Measurements from ENCODE around the gene MBD5. TPM values are rescaled to one million over a fixed set of nuclear protein-coding genes. Genes with fewer than 3 reads are reported as not detected.
"Not testable (repeated sequence)": the region's sequence is repeated elsewhere in the genome, so short reads cannot be mapped to it uniquely, and the experiment has no call there.

Gene MBD5
- total and polyA plus RNA-seq, 4 donors: 4.1 to 63.2 (median 29.5) TPM

DNA sequence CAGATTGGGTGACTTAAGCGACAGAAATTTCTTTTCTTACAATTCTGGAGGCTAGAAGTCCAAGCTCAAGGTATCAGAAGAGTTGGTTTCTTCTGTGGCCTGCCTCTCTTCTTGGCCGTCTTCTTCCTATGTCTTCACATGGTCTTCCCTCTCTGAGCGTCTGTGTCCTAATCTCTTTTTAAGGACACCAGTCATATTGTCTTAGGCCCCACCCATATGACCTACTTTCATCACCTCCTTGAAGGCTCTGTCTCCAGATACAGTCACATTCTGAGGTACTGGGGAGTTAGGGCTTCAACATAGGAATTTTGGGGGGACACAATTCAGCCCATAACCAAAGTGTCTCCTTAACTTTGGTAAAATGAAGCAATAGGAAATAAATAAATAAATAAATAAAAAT, 512.8 kb downstream of the MBD5 start:
- DNase-seq: no peak
- Histone ChIP-seq H3K4me3 (ENCODE audit: low read length in 2 of 2) (no peak overlapping the region), H3K36me3 (ENCODE audit: control insufficient read depth in 1 of 2, insufficient read depth in 2 of 2, low read length in 1 of 2) (no peaks in the 10 kb centered on the region), H3K27ac (ENCODE audit: low read depth in 1 of 2, low read length in 2 of 2) (no peak overlapping the region), H3K27me3 (ENCODE audit: control insufficient read depth in 1 of 2, insufficient read depth in 2 of 2, low read length in 1 of 2) (no peaks in the 10 kb centered on the region), H3K9me3 (ENCODE audit: control insufficient read depth, low read length) (no peaks in the 10 kb centered on the region), H3K4me1 (ENCODE audit: control insufficient read depth in 1 of 2, insufficient read depth in 2 of 2, low read length in 2 of 2) (no peaks in the 10 kb centered on the region)
- 94 to 96% methylated on average over 3 of the region's 3 CpGs for WGBS, 2 donors
- intact Hi-C loops (cut with DNase I): no loop called here
- no peak for ATAC-seq (ENCODE audit: low FRiP score)

GRCh38 chr2:148534416-148535204, 513.7 kb downstream of the MBD5 start:
- Histone ChIP-seq H3K27me3 (ENCODE audit: control insufficient read depth in 1 of 2, insufficient read depth in 2 of 2, low read length in 1 of 2) (no peaks in the 10 kb centered on the region), H3K36me3 (ENCODE audit: control insufficient read depth in 1 of 2, insufficient read depth in 2 of 2, low read length in 1 of 2) (no peaks in the 10 kb centered on the region), H3K27ac (ENCODE audit: low read depth in 1 of 2, low read length in 2 of 2) (no peak overlapping the region), H3K4me1 (ENCODE audit: control insufficient read depth in 1 of 2, insufficient read depth in 2 of 2, low read length in 2 of 2) (no peaks in the 10 kb centered on the region), H3K4me3 (ENCODE audit: low read length in 2 of 2) (no peak overlapping the region), H3K9me3 (ENCODE audit: control insufficient read depth, low read length) (no peaks in the 10 kb centered on the region)
- DNase-seq: peak in 1 of 2 donors; percentile 53
- peak; percentile 62 for ATAC-seq (ENCODE audit: low FRiP score)
- 71% methylated on average over 12 of the region's 12 CpGs for WGBS, 2 donors
- intact Hi-C loops (cut with DNase I): no loop called here

DNA sequence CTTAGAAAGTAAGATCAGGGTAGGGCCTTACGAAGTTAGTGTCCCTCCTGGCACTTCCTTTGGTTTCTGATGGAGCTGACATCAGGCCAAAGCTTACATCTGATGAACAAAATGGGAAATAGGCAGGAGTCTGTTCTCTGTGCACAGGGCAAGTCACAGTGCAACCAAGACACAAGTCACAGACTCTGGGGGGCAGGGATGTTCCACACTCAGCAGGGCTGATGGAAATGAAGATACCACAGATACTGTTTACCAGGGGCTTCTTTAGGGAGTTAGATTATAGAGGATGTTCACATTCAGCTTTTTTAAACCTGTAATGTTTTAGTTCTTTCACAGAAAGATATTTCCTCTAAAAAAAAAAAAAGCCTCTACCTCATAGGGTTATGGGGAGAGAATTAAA, 517.5 kb downstream of the MBD5 start:
- no peaks in the 10 kb centered on the region for H3K4me1 ChIP-seq (ENCODE audit: control insufficient read depth in 1 of 2, insufficient read depth in 2 of 2, low read length in 2 of 2)
- DNase-seq (no peak), ATAC-seq (ENCODE audit: low FRiP score) (no peak)
- no peak overlapping the region for H3K4me3 ChIP-seq (ENCODE audit: low read length in 2 of 2)
- H3K27ac ChIP-seq (ENCODE audit: low read depth in 1 of 2, low read length in 2 of 2): no peak overlapping the region
- H3K27me3 ChIP-seq (ENCODE audit: control insufficient read depth in 1 of 2, insufficient read depth in 2 of 2, low read length in 1 of 2): no peaks in the 10 kb centered on the region
- intact Hi-C loops (cut with DNase I): no loop called here
- H3K36me3 ChIP-seq (ENCODE audit: control insufficient read depth in 1 of 2, insufficient read depth in 2 of 2, low read length in 1 of 2): no peaks in the 10 kb centered on the region
- WGBS, 2 donors: 68 to 73% methylated on average over 1 of the region's 1 CpG
- H3K9me3 ChIP-seq (ENCODE audit: control insufficient read depth, low read length): no peaks in the 10 kb centered on the region

DNA sequence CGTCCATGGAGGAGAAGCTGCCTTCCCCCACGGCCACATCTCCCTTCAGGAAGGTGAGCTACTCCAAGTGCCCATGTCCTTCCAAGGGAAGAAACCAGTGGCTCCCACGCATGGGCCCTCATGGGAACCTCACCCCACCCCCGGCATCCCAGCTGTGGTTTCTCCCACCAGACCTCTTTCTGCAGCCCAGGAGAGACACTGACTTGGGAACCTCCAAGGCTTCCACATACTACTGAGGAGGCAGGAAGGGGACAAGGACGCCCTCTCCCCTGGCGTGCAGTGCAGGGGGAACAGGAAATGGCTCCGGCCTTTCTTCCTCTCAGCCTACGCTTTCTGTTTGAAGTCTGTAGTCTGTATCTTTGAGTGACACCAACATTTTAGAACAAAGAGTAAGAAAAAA, 519.1 kb downstream of the MBD5 start:
- no peak for ATAC-seq (ENCODE audit: low FRiP score)
- no peaks in the 10 kb centered on the region for H3K36me3 ChIP-seq (ENCODE audit: control insufficient read depth in 1 of 2, insufficient read depth in 2 of 2, low read length in 1 of 2)
- H3K4me1 ChIP-seq (ENCODE audit: control insufficient read depth in 1 of 2, insufficient read depth in 2 of 2, low read length in 2 of 2): no peaks in the 10 kb centered on the region
- intact Hi-C loops (cut with DNase I): no loop called here
- DNase-seq: peak in 1 of 2 donors; percentile 47
- H3K4me3 ChIP-seq (ENCODE audit: low read length in 2 of 2): no peak overlapping the region
- no peaks in the 10 kb centered on the region for H3K27me3 ChIP-seq (ENCODE audit: control insufficient read depth in 1 of 2, insufficient read depth in 2 of 2, low read length in 1 of 2)
- H3K27ac ChIP-seq (ENCODE audit: low read depth in 1 of 2, low read length in 2 of 2): no peak overlapping the region
- WGBS, 2 donors: 89 to 92% methylated on average over 8 of the region's 8 CpGs
- no peaks in the 10 kb centered on the region for H3K9me3 ChIP-seq (ENCODE audit: control insufficient read depth, low read length)

- WGBS, 2 donors: 93 to 97% methylated on average over 3 of the region's 3 CpGs
- H3K36me3 ChIP-seq (ENCODE audit: control insufficient read depth in 1 of 2, insufficient read depth in 2 of 2, low read length in 1 of 2): no peaks in the 10 kb centered on the region
- intact Hi-C loops (cut with DNase I): no loop called here
- DNase-seq (no peak), ATAC-seq (ENCODE audit: low FRiP score) (no peak)
- no peaks in the 10 kb centered on the region for H3K4me1 ChIP-seq (ENCODE audit: control insufficient read depth in 1 of 2, insufficient read depth in 2 of 2, low read length in 2 of 2)
- H3K27ac ChIP-seq (ENCODE audit: low read depth in 1 of 2, low read length in 2 of 2): no peak overlapping the region
- no peaks in the 10 kb centered on the region for H3K9me3 ChIP-seq (ENCODE audit: control insufficient read depth, low read length)
- no peak overlapping the region for H3K4me3 ChIP-seq (ENCODE audit: low read length in 2 of 2)
- no peaks in the 10 kb centered on the region for H3K27me3 ChIP-seq (ENCODE audit: control insufficient read depth in 1 of 2, insufficient read depth in 2 of 2, low read length in 1 of 2)
Measured at GRCh38 chr2:148541792-148542191, 520.9 kb downstream of the MBD5 start.

DNA sequence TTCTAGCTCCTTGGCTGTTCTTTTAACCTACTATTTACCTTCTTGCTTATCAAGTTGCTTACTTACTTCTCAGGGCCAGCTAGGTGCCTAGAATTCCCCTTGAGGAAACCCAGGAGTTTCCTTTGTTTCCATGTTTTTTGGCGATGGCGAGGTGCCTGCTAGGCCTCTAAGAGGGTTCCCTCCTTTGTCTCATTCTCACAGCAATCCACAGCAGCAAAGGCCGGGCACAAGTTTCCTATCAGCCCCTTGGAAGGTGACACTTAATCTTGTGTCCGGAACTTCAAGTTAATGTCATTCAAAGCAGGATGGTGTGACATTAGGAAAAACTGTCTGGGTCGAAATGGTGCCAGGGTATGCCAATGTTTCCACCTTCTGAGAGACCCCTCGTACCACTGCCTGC, 521.7 kb downstream of the MBD5 start:
- no peak for DNase-seq
- 84 to 86% methylated on average over 6 of the region's 6 CpGs for WGBS, 2 donors
- H3K4me1 ChIP-seq (ENCODE audit: control insufficient read depth in 1 of 2, insufficient read depth in 2 of 2, low read length in 2 of 2): no peaks in the 10 kb centered on the region
- no peak for ATAC-seq (ENCODE audit: low FRiP score)
- no peaks in the 10 kb centered on the region for H3K36me3 ChIP-seq (ENCODE audit: control insufficient read depth in 1 of 2, insufficient read depth in 2 of 2, low read length in 1 of 2)
- H3K9me3 ChIP-seq (ENCODE audit: control insufficient read depth, low read length): no peaks in the 10 kb centered on the region
- intact Hi-C loops (cut with DNase I): no loop called here
- no peaks in the 10 kb centered on the region for H3K27me3 ChIP-seq (ENCODE audit: control insufficient read depth in 1 of 2, insufficient read depth in 2 of 2, low read length in 1 of 2)
- H3K27ac ChIP-seq (ENCODE audit: low read depth in 1 of 2, low read length in 2 of 2): no peak overlapping the region
- H3K4me3 ChIP-seq (ENCODE audit: low read length in 2 of 2): no peak overlapping the region

DNA sequence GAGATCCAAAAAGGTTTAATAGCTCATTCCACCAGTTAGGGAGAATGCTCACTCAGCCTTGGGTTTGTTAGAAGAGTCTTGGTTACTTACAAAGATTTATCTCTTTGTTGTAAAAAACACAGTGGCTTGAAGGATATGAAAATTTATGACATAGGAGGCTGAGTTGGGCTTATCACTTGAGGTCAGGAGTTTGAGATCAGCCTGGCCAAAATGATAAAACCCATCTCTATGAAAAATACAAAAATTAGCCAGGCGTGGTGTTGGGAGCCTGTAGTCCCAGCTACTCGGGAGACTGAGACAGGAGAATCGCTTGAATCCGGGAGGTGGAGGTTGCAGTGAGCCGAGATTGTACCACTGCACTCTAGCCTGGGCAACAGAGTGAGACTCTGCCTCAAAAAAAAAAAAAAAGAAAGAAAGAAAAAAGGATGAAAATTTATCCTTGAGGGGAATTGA, 522.2 kb downstream of the MBD5 start:
- H3K36me3 ChIP-seq (ENCODE audit: control insufficient read depth in 1 of 2, insufficient read depth in 2 of 2, low read length in 1 of 2); H3K4me3 ChIP-seq (ENCODE audit: low read length in 2 of 2); H3K9me3 ChIP-seq (ENCODE audit: control insufficient read depth, low read length); DNase-seq; intact Hi-C loops (cut with DNase I); H3K4me1 ChIP-seq (ENCODE audit: control insufficient read depth in 1 of 2, insufficient read depth in 2 of 2, low read length in 2 of 2); H3K27me3 ChIP-seq (ENCODE audit: control insufficient read depth in 1 of 2, insufficient read depth in 2 of 2, low read length in 1 of 2); ATAC-seq (ENCODE audit: low FRiP score); H3K27ac ChIP-seq (ENCODE audit: low read depth in 1 of 2, low read length in 2 of 2): not testable (repeated sequence)
- WGBS, 2 donors: 95 to 96% methylated on average over 5 of the region's 5 CpGs

GRCh38 chr2:148545390-148546256, 524.7 kb downstream of the MBD5 start:
- Histone ChIP-seq H3K4me1 (ENCODE audit: control insufficient read depth in 1 of 2, insufficient read depth in 2 of 2, low read length in 2 of 2) (no peaks in the 10 kb centered on the region), H3K4me3 (ENCODE audit: low read length in 2 of 2) (no peak overlapping the region)
- 94 to 97% methylated on average over 8 of the region's 8 CpGs for WGBS, 2 donors

More at GRCh38 chr2:148545390-148546256, 524.7 kb downstream of the MBD5 start:
- DNase-seq: no peak
- intact Hi-C loops (cut with DNase I): no loop called here
- no peak for ATAC-seq (ENCODE audit: low FRiP score)
- Histone ChIP-seq H3K9me3 (ENCODE audit: control insufficient read depth, low read length) (peaks cover 1% of the 10 kb centered on the region), H3K27ac (ENCODE audit: low read depth in 1 of 2, low read length in 2 of 2) (no peak overlapping the region), H3K36me3 (ENCODE audit: control insufficient read depth in 1 of 2, insufficient read depth in 2 of 2, low read length in 1 of 2) (no peaks in the 10 kb centered on the region), H3K27me3 (ENCODE audit: control insufficient read depth in 1 of 2, insufficient read depth in 2 of 2, low read length in 1 of 2) (no peaks in the 10 kb centered on the region)

Measured in aorta (tissue), 5 donors.